Progenitor cell of endocrine pancreas (in vitro differentiated cells): ENCODE data around the gene TKFC. TPM values are rescaled to one million over a fixed set of nuclear protein-coding genes. Genes with fewer than 3 reads are reported as not detected.
A peak's percentile ranks its signal among the peaks of the same experiment; 100 is the strongest.

Source experiments
- DNase-seq: peaks from one replicate; pipeline ENCODE4 v3.0.0; 2021; ENCODE audit warnings: low spot score; ENCODE audit not compliant: unreplicated experiment
- H3K27ac Mint-ChIP-seq: 2 replicates; pipeline ENCODE4 v1.8.0; 2021; ENCODE audit warnings: mild to moderate bottlenecking, moderate library complexity, mixed read lengths
- H3K27me3 Mint-ChIP-seq: 2 replicates; pipeline ENCODE4 v1.8.0; 2021; ENCODE audit warnings: mixed read lengths
- H3K36me3 Mint-ChIP-seq: 2 replicates; pipeline ENCODE4 v1.8.0; 2022; ENCODE audit warnings: mixed read lengths; ENCODE audit not compliant: insufficient read depth
- H3K4me1 Mint-ChIP-seq: 2 replicates; pipeline ENCODE4 v1.8.0; 2021; ENCODE audit warnings: low read depth, mixed read lengths
- H3K4me3 Mint-ChIP-seq: 2 replicates; pipeline ENCODE4 v1.8.0; 2021; ENCODE audit warnings: low read depth, mild to moderate bottlenecking, moderate library complexity, mixed read lengths
- H3K9me3 Mint-ChIP-seq: 2 replicates; pipeline ENCODE4 v1.8.0; 2021; ENCODE audit warnings: low read depth, mixed read lengths
- total RNA-seq: library from RNA; stranded (reverse); gene quantifications from 2 replicates; pipeline ENCODE4 v1.2.1, GENCODE V29; 2021
- TF ChIP-seq, protein P1 (sequence below): fragments of 200-600 bp; sonication (generic); IDR thresholded peaks from one replicate; pipeline ENCODE4 v1.5.0; 2021; ENCODE audit warnings: antibody characterized with exemption, mild to moderate bottlenecking; ENCODE audit not compliant: unreplicated experiment

Gene TKFC
- total RNA-seq, 1 donor from 2014 or later, result 78.8 TPM

- peaks cover 27% of the 10 kb centered on the region for H3K4me1 Mint-ChIP-seq
- H3K36me3 Mint-ChIP-seq, result peaks cover 12% of the 10 kb centered on the region
- no peaks in the 10 kb centered on the region for H3K27me3 Mint-ChIP-seq
These were observed 1.4 kb upstream of the TKFC start for GRCh38 chr11:61331651-61332050.

GRCh38 chr11:61332281-61332796, 689 bp upstream of the TKFC start:
- peak overlapping the region; percentile 97 for H3K27ac Mint-ChIP-seq
- peaks cover 12% of the 10 kb centered on the region for H3K36me3 Mint-ChIP-seq
- no peaks in the 10 kb centered on the region for H3K27me3 Mint-ChIP-seq
- peaks cover 27% of the 10 kb centered on the region for H3K4me1 Mint-ChIP-seq
- no peak for DNase-seq
- TF ChIP-seq, protein P1, sequence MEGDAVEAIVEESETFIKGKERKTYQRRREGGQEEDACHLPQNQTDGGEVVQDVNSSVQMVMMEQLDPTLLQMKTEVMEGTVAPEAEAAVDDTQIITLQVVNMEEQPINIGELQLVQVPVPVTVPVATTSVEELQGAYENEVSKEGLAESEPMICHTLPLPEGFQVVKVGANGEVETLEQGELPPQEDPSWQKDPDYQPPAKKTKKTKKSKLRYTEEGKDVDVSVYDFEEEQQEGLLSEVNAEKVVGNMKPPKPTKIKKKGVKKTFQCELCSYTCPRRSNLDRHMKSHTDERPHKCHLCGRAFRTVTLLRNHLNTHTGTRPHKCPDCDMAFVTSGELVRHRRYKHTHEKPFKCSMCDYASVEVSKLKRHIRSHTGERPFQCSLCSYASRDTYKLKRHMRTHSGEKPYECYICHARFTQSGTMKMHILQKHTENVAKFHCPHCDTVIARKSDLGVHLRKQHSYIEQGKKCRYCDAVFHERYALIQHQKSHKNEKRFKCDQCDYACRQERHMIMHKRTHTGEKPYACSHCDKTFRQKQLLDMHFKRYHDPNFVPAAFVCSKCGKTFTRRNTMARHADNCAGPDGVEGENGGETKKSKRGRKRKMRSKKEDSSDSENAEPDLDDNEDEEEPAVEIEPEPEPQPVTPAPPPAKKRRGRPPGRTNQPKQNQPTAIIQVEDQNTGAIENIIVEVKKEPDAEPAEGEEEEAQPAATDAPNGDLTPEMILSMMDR, result no peak
- H3K9me3 Mint-ChIP-seq, result no peaks in the 10 kb centered on the region
- peak overlapping the region; percentile 97 for H3K4me3 Mint-ChIP-seq

More at GRCh38 chr11:61331651-61332050, 1.4 kb upstream of the TKFC start:
- Mint-ChIP-seq H3K9me3 (no peaks in the 10 kb centered on the region), H3K27ac (peak overlapping the region; percentile 97), H3K4me3 (peak overlapping the region; percentile 97)
- TF ChIP-seq, protein P1, result no peak
- DNase-seq, result no peak

DNA sequence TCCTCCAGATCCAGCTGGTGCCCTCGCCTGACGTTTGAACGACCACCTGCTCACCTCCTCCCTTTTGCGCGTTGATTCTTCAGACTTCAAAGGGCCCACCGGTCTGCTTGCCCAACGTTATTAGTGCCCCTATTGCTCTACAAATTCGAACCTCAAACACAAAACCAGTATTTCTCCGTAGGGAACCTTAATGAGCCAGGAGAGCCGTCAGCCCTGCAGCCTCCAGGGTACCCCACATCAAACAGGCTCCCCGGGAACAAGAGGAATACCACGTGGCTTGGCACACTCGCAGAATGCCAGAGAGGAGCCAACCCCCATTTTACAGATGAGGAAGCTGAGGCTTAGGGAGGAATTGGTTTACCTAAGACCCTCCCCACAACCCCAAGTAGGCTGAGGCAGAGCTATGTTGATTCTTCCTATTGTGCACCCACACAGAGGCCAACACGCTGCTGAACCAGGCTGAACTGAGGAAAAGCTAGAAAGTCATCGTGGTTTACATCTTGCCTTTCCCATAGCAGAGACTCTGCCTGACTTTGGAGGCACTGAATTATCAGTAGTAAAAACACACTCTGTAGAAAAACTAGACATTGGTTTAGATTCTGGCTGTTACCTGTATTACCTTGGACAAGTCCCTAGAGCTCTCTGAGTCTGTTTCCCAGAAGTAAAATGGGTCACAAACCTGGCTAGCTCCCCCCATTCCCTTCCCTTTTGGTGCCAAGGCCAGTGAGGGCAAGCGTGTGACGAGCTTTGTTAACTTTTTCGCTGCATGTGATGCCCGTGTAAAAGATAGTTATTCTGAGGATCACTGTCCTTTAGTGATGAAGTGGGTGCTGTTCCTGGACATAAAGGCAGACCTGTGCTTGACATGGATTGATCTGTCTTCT, 764 bp downstream of the TKFC start:
- Mint-ChIP-seq H3K36me3 (peaks cover 12% of the 10 kb centered on the region), H3K4me1 (peaks cover 27% of the 10 kb centered on the region), H3K9me3 (no peaks in the 10 kb centered on the region), H3K27ac (peak overlapping the region; percentile 97), H3K27me3 (no peaks in the 10 kb centered on the region), H3K4me3 (peak overlapping the region; percentile 97)
- TF ChIP-seq, protein P1, result no peak
- DNase-seq, result no peak

- peaks cover 26% of the 10 kb centered on the region for H3K4me1 Mint-ChIP-seq
- TF ChIP-seq, protein P1, result no peak
These were observed 1.7 kb downstream of the TKFC start for GRCh38 chr11:61334434-61335354.

DNA sequence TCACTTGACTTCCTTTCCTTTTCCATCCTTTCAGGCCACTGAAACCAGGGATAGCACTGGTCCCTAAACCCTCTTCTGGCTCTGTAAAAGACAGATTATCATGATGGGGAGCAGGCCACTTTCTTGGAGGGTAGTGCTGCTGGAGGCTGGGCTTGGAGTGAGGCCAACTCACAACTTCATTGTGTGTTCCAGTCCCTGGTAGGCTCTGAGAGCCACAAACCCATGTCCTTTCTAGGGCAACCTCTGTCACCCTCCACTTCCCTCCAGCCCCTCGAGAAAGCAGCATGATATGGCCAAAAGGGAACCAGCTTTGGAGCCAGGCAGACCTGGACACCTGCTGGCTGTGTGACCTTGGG, 2.3 kb downstream of the TKFC start:
- H3K4me3 Mint-ChIP-seq, result no peak overlapping the region
- DNase-seq, result no peak
- TF ChIP-seq, protein P1, result no peak
- no peaks in the 10 kb centered on the region for H3K9me3 Mint-ChIP-seq
- peaks cover 3% of the 10 kb centered on the region for H3K36me3 Mint-ChIP-seq
- peaks cover 22% of the 10 kb centered on the region for H3K4me1 Mint-ChIP-seq
- no peak overlapping the region for H3K27ac Mint-ChIP-seq
- H3K27me3 Mint-ChIP-seq, result no peaks in the 10 kb centered on the region

More at GRCh38 chr11:61334434-61335354, 1.7 kb downstream of the TKFC start:
- H3K36me3 Mint-ChIP-seq, result peaks cover 8% of the 10 kb centered on the region
- no peaks in the 10 kb centered on the region for H3K27me3 Mint-ChIP-seq
- no peak for DNase-seq
- H3K9me3 Mint-ChIP-seq, result no peaks in the 10 kb centered on the region
- peak overlapping the region; percentile 89 for H3K27ac Mint-ChIP-seq
- H3K4me3 Mint-ChIP-seq, result peak overlapping the region; percentile 97
